ENCODE measurements around the gene RGL2.

The RGL2 gene

DNA sequence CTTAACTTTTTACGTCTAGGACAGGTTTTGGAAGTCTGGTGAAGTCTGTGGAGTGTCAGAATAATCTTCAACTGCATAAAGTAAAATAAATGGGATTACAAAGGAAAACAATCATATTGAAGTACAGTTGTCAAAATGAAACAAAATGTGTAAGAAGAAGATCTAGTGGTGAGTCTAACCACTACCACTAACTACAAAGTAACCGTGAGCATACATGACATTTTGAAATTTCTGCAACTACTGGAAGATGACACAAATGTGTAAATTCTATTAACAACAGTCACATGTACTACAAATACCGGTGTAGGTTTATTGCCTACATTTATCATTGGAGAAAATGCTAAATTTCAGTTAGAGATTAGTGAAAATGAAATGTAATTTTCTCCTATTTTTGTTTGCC lies 56.8 kb downstream of the RGL2 start:
- in situ Hi-C loops (cut with MboI; ENCODE audit: low sequenced_read_pairs): no loop called here

Data from HL-60/S4 treated with retinoic acid at 250 ng/mL for 4 days and 3 days (cell line).